IPS DF 19.7 (cell line): Measurements from ENCODE around the gene PDE3A.

Experiments used
- DNase-seq: peaks from one replicate; pipeline ENCODE4 v3.0.0-alpha.2; 2013; ENCODE audit warnings: low read depth, low spot score

Gene PDE3A

GRCh38 chr12:20423557-20423956 is 55.2 kb downstream of the PDE3A start:
- DNase-seq = no peak

GRCh38 chr12:20424841-20425240 is 56.5 kb downstream of the PDE3A start:
- no peak for DNase-seq

GRCh38 chr12:20426191-20426590 is 57.9 kb downstream of the PDE3A start:
- DNase-seq = no peak

- no peak for DNase-seq
These were observed 58.6 kb downstream of the PDE3A start for GRCh38 chr12:20426957-20427356.

- DNase-seq = no peak
These were observed 61.5 kb downstream of the PDE3A start for GRCh38 chr12:20429852-20430251.

- no peak for DNase-seq
These were observed 64.0 kb downstream of the PDE3A start for GRCh38 chr12:20432290-20432689.

GRCh38 chr12:20434996-20435395 is 66.7 kb downstream of the PDE3A start:
- no peak for DNase-seq

- no peak for DNase-seq
These were observed 68.0 kb downstream of the PDE3A start for GRCh38 chr12:20436316-20436715.

GRCh38 chr12:20438299-20438779 is 70.0 kb downstream of the PDE3A start:
- DNase-seq = no peak

- no peak for DNase-seq
These were observed 71.3 kb downstream of the PDE3A start for GRCh38 chr12:20439626-20440025.

GRCh38 chr12:20440408-20440807 is 72.1 kb downstream of the PDE3A start:
- DNase-seq = no peak

- no peak for DNase-seq
These were observed 74.0 kb downstream of the PDE3A start for GRCh38 chr12:20442322-20442721.

- DNase-seq = no peak
These were observed 74.9 kb downstream of the PDE3A start for GRCh38 chr12:20443255-20443654.

GRCh38 chr12:20443792-20444191 is 75.5 kb downstream of the PDE3A start:
- no peak for DNase-seq

GRCh38 chr12:20444595-20445170 is 76.3 kb downstream of the PDE3A start:
- no peak for DNase-seq

GRCh38 chr12:20445687-20446086 is 77.3 kb downstream of the PDE3A start:
- DNase-seq = no peak

- no peak for DNase-seq
These were observed 78.5 kb downstream of the PDE3A start for GRCh38 chr12:20446836-20447235.

GRCh38 chr12:20448781-20449180 is 80.4 kb downstream of the PDE3A start:
- no peak for DNase-seq

- DNase-seq = no peak
These were observed 82.3 kb downstream of the PDE3A start for GRCh38 chr12:20450591-20451180.

GRCh38 chr12:20451761-20452160 is 83.4 kb downstream of the PDE3A start:
- no peak for DNase-seq

GRCh38 chr12:20452496-20453010 is 84.2 kb downstream of the PDE3A start:
- no peak for DNase-seq

GRCh38 chr12:20453756-20454310 is 85.5 kb downstream of the PDE3A start:
- no peak for DNase-seq
